Effector CD8-positive, alpha-beta T cell (primary cell): ENCODE measurements around the gene DYNC2I2.
"Not testable (repeated sequence)": the region's sequence is repeated elsewhere in the genome, so short reads cannot be mapped to it uniquely, and the experiment has no call there.

Experiments used
- DNase-seq: peaks from one replicate; lab custom pipeline; 2025; lab: John Stamatoyannopoulos, UW

Gene DYNC2I2

DNA sequence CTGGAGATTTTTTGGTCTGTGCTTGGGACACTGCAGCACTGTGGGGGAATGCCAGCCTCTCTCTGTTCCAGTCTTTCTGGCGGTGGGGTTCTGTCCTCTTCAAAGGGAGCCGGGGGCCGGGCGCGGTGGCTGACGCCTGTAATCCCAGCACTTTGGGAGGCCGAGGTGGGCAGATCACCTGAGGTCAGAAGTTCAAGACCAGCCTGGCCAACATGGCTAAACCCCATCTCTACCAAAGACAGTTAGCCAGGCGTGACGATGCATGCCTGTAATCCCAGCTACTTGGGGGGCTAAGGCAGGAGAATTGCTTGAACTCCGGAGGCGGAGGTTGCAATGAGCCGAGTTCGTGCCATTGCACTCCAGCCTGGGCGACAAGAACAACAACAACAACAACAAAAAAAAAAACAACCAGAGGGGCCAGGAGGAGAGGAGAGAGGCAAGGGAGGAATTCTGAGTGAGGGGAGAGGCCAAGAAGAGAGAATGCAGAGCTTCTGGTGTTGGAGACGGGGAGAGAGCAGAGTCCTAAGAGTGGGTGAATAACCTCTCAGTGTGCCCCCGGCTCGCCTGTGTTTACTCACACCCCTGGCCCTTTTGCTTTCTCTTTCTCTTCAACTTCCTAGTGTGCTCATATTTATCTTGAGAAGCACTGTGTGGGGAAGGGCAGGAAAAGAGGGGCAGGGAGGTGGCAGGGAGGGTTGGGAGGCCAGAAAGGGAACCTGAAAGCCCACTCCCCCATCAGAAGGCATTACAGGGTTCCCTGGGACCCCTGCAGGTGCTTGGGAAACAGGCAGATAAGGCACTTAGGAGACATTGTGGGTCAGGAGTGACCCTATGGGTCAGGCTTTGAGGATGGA, 29.2 kb upstream of the DYNC2I2 start:
- DNase-seq = no peak

DNA sequence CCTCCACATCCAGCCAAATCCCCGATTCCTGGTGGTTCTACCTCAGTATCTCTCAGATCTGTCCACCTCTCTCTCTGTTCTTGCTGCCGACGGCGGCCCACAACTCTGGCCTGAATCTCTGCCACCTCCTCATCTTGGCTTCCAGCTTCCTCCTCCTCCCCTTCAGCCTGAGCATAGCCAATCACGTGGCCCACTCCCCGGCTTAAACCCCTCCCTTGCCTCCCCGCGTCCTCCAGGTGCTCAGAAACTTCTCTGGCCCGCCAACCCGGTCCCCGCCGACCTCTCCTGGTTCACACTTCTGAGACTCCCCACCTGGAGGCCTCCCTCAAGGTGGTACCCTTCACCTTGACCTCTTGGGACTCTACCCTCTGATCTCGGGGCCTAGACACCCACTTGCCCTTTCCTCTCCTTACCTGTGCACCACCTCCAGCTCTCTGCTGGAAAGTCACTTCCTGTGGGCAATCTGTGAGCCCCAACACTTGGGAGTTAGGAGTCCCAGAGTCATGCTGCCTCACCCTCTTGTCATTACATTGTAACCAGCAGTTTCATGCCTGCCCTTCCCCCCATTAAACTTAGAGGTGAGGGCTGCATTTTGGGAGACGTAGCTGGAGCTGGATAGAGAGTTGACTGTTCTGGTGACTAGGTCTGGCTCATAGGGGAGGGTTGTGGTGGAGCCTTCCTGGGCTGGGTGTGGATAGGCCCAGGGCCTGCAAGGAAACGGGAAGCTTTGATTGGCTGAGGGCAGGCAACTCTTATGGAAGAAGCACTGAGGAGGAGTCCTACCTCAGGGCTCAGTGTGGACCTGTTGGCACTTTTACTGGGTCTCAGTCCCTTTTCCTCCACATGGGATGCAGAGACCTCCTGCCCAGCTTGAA, 27.9 kb upstream of the DYNC2I2 start:
- DNase-seq = peak; percentile 51

DNA sequence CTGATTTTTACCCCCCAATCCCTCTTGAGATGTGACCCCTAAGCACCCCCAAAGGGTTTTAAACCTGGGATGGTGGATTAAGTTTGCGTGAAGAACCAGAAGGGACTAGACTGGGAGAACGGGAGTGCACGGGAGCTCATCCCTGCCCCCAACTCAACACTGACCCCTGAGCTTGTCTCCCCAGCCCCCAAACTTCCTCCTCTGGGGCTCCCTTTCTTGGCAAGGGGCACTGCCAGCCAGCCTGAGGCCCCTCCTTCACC, 27.3 kb upstream of the DYNC2I2 start:
- no peak for DNase-seq

DNA sequence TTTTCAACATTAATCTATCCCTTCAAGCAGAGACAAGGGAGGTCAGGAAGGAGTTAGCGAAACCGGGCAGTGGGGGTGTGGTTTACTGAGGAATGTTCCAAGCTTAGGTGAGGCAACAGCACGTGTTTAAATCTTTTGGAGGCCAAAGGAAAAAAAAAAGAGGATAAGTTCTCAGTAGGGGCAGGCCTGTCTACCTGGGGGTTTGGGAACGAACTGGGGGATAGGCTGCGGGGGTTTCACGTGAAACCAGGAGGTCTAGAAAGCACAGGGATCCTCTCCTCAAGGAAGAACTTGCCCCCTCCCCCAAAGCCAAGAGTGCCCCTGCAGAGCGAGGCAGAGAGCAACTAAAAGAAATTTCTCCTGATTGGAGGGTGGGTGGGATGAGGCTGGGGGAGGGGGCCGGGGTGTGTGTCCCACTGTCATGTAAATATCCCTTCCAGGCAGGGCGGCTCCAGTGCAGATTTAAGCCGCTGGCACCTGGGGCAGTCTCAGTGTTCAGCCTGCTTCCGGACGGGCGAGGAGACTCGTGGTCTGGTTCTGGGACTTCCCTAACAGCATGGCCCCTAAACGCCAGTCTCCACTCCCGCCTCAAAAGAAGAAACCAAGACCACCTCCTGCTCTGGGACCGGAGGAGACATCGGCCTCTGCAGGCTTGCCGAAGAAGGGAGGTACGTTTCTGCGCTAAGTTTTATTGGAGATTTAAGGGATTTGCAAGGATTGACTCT, 26.9 kb upstream of the DYNC2I2 start:
- no peak for DNase-seq

DNA sequence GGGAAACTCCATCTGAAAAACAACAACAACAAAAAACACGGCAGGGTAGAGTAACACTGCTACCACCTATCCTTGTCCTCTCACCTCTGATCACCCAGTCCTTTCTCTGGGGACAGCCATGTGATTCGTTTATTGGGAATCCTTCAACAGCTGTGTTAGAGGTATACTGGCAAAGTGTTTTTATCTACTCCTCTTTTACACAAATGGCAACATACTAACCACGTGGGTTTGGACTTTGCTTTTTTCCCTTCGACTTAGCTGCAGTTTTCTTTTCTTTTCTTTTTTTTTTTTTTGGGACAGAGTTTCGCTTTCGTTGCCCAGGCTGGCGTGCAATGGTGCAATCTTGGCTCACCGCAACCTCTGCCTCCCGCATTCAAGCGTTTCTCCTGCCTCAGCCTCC, 21.1 kb upstream of the DYNC2I2 start:
- DNase-seq = no peak

DNA sequence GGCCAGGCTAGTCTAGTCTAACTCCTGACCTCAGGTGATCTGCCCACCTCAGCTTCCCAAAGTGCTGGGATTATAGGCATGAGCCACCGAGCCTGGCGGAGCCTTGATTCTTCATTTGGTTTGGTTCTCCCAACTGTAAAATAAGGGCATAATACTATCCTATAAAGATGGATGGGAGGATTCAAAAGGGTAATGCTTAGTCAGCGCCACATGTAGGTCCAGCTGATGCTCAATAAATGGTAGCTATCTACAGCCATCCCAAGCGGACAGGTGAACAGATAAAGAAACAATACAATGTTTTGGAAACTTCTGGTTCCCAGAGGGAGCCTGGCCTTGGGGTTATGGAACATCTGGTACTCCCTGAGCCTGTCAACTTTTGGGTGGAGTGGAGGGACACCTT, 18.7 kb upstream of the DYNC2I2 start:
- no peak for DNase-seq

DNA sequence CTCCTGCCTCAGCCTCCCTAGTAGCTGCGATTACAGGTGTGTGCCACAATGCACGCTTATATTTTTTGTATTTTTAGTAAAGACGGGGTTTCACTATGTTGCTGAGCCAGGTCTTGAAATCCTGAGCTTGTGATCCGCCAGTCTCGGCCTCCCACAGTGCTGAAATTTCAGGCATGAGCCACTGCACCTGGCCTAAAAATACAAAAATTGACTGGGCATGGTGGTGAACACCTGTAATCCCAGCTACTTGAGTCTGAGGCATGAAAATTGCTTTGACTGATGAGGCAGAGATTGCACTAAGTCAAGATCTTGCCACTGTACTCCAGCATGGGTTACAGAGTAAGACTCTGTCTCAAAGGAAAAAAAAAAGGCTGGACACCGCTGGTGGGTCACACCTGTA, 13.1 kb upstream of the DYNC2I2 start:
- no peak for DNase-seq

DNA sequence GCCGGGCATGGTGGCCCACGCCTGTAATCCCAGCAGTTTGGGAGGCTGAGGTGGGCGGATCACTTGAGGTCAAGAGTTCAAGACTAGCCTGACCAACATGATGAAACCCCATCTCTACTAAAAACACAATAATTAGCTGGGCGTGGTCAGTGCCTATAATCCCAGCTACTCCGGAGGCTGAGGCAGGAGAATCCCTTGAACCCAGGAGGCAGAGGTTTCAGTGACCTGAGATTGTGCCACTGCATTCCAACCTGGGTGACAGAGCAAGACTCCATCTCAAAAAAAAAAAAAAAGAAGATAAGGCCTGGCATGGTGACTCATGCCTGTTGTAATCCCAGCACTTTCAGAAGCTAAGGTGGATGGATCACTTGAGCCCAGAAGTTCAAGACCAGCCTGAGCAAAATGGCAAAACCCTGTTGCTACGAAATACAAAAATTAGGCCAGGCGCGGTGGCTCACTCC, 9.9 kb upstream of the DYNC2I2 start:
- DNase-seq = not testable (repeated sequence)

DNA sequence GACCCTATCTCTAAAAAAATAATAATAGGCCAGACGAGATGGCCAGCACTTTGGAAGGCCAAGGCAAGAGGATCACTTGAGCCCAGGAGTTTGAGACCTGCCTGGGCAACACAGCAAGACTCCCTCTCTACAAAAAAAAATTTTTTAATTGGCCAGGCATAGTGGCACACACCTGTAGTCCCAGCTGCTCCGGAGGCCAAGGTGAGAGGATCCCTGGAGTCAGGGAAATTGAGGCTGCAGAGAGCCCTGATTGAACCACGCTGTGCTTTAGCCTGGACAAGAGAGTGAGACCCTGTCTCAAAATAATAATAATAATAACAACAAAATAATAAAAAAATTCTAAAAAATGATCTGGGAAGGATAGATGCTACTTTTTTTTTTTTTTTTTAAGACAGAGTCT, 1.1 kb upstream of the DYNC2I2 start:
- DNase-seq = no peak

DNA sequence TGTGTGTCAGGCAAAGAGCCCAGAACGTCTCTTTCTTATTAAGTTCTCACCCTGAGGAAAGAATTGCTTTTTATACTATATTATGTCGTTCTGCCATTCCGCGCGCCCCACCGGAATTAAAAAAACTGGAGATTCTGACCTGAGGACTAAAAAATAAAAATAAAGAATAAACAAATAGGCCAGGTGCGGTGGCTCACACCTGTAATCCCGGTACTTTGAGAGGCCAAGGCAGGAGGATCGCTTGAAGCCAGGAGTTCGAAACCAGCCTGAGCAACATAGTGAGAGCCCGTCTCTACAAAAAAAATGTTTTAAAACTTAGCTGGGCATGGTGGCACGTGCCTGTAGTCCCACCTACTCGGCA, 677 bp upstream of the DYNC2I2 start:
- no peak for DNase-seq

DNA sequence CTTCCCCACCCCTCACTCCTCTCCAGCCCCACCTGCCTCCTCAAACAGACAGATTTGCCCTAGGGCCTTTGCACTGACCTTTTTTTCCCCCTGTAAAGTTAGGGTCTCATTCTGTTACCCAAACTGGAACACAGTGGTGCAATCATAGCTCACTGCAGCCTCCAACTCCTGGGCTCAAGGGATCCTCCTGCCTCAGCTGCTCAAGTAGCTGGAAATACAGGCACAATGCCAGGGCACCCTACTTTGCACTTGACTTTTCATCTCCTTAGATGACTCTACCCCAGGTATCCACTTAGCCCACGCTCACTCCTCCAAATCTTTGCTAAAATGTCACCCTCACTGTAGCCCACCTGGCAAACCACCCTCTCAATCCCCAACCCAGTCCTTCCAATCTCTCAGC, 2.2 kb downstream of the DYNC2I2 start:
- DNase-seq = no peak

DNA sequence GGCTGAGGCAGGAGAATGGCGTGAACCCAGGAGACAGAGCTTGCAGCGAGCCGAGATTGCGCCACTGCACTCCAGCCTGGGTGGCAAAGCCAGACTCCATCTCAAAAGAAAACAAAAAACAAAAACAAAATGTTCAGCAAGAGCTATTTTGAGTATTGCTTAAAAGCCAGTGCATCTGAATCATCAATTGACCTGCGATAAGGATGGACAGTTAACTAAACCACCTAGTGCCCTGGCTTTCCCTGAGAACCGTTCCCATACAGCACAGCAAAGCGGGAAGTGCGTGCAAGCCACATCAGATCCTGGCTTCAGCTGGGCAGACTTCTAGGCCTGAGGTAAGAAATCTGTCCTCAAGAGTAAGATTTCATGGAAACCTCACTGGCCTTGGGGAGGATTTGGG, 2.7 kb downstream of the DYNC2I2 start:
- no peak for DNase-seq

DNA sequence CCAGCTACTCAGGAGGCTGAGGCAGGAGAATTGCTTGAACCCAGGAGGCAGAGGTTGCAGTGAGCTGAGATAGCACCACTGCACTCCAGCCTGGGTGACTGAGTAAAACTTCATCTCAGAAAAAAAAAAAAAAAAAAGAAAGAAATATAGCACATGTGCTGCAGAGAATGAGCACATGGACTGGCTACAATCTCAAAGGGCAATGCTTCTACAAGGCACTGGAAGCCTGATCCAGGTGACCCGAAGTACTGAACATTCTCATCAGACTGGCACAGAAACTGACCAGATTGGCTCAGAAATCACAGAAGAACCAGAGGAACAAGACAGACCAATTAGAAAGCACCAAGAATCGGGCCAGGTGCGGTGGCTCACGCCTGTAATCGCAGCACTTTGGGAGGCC, 4.8 kb downstream of the DYNC2I2 start:
- DNase-seq = no peak

DNA sequence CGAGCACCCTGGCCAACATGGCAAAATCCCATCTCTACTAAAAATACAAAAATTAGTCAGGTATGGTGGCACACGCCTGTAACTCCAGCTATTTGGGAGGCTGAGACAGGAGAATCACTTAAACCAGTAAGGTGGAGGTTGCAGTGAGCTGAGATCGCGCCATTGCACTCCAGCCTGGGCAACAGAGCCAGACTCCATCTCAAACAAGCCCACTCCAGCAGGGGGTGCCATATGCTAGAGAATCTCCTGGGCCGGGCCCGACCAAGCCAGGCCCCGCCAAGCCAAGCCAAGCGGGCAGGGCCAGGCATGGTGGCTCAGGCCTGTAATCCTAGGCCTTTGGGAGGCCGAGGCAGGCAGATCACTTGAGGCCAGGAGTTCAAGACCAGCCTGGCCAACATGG, 8.4 kb downstream of the DYNC2I2 start:
- peak; percentile 60 for DNase-seq

DNA sequence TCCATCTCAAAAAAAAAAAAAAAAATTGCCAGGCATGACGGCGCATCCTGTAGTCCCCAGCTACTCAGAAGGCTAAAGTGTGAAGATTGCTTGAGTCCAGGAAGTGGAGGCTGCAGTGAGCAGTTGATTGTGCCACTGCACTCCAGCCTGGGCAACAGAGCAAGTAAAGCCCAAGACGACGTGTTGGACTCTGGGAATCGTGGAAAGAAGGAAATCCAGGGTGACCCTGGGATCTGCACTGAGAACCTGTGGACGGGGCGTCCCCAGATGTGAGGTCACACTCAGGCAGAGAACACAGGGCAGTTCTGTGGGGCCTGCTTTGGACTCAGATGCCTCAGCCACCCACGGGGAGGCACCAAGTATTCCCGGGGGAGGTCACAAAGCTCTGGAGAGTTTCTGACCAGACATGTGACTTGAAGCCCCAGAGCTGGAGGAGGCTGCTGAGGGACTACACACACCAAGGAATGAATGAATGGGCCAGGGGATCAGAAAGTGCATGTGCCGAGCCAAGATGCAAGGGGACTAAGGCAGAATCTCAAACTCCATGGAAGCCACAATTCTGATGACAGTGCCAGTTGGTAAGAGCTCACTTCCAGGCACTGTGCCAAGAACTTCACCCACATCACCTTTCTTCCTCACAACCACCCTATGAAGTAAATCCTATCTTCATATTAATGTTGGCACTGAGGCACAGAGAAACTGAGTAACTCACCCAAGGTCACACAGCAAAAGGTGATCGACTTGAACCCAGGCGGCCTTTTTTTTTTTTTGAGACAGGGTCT, 12.9 kb downstream of the DYNC2I2 start:
- no peak for DNase-seq

DNA sequence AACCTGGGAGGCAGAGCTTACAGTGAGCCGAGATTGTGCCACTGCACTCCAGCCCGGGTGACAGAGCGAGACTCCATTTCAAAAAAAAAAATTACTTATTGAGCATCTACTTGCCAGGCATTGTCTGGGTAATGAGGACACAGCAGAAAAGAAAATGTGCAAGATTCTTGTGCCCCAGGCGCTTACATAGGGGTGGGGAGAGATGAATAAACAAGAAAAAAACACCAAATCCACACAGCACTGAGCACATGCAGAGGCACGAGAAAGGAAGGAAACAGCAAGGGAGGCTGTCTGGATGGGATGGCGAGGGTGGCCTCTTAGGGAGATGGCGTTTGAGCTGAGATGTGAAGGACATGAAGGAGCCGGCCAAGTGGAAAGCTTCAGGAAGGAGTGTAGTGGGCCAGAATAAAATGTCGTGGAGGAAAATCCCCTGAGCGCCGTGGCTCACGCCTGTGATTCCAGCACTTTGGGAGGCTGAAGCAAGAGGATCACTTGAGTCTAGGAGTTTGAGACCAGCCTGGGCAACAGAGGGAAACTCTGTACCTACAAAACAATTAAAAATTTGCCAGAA, 13.9 kb downstream of the DYNC2I2 start:
- no peak for DNase-seq

DNA sequence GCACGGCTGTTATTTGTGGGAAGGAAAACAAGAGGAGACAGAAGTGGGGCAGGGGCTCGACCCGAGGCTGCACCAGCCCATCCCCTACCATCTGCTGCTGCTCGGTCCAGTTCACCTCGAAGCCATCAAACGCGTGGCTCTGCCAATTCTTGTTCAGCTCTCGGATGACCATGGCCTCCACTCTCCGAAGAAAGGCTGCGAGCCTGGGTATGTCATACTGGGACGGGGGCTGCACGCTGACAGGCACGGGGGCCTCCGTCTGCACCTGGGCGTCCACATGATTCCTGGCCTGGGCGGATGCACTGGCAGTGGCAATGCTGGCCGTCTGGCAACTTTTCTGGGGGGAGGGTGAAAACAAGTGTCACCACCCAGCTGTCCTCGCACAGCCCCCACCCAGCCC, 16.0 kb downstream of the DYNC2I2 start:
- no peak for DNase-seq

DNA sequence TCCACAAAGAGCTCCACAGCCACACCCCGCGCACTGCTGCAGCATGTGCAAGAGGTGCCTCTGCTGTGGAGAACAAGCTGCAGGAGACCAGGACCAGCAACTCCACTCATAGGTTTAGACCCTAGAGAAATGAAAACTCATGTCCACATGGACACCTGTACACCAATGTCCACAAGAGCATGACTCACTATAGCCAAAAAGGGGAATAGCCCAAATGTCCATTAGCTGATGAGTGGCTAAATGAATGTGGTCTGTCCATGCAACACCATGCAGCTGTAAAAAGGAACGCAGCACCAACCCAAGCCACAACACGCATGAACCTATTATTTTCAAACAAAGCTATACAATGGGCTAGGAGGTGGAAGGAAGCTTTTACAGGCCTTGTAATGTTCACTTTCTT, 18.1 kb downstream of the DYNC2I2 start:
- DNase-seq = no peak

DNA sequence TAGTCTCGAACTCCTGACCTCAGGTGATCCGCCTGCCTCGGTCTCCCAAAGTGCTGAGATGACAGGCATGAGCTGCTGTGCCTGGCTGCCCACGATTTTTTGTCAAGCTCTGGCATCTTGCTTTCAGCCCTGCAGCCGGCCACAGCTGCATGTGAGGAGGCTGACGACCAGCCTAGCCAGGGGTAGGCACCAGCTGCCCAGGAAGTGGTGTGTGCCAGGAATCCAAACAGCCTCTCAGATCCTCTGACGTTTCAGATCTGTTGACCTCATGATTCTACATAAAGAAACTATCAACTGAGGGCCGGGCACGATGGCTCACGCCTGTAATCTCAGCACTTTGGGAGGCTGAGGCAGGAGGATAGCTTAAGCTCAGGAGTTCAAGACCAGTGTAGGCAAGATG, 19.0 kb downstream of the DYNC2I2 start:
- no peak for DNase-seq

DNA sequence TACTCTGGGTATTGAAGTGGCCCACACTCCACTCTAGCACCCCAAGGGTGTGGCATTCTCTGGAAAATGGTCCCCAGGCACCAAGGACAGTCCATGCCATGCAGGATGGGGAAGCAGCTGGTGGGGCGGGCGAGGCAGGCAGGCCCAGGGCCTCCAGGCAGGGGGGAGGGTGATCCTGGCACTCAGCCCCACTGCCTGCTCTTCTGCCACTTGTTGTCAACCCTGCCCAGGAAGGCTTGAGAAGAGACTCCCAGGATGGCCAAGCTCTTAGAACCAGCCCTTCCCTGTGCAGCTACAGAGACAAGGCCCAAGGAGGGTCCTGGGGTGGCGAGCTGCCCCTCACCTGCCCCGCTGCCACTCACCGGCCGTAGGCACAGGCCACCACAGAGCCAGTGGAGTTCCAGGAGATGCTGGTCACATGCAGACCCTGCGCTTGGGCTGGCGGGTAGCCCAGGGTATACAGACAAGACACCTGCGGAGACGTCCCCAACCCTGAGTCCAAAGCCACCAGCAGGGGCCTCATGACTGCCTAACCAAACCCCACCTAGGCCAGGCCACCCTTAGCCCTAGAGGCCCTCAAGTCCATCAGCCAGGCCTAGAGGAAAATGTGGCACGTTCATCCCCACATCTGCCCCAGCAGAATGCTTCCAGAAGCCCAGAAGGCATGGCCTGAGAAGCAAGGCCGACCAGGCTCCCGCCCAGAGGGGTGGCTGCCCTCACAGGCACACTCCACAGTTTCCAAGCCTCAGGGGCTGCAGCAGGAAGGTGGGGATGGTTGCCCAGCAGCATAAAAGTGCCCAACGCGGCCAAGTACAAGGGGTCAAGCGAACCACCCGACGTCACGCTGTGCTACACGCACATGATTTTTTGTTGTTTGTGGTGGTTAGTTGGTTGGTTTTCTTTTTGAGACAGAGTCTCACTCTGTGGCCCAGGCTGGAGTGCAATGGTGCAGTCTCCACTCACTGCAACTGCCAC, 19.8 kb downstream of the DYNC2I2 start:
- no peak for DNase-seq

DNA sequence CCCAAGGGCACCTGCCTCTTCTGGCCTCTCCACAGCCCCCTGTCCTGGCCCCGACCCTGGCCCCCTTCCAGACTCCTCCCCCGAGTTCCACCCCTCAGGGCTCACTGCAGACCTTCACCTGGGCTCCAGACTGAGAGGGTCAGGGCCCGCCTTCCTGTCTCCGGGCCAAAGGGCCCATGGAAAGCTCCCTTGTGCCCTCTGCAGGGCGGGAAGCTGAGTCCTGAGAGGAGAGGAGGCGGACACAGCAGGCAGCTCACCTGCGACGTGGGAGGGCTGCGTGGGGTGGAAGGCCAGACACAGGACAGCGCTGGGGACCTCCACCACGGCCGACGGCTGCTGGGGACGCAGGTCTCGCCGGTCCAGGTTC, 20.6 kb downstream of the DYNC2I2 start:
- no peak for DNase-seq
